NCI-H2196 (cell line): ENCODE measurements around the gene MSMO1.

Experiments used
- DNase-seq: peaks from one replicate; lab custom pipeline; 2025; ENCODE audit not compliant: unreplicated experiment; lab: John Stamatoyannopoulos, UW

MSMO1 gene

GRCh38 chr4:165386328-165386727, 58.9 kb downstream of the MSMO1 start:
- no peak for DNase-seq

- no peak for DNase-seq
Measured at GRCh38 chr4:165388756-165389155, 61.3 kb downstream of the MSMO1 start.
